Measurements from ENCODE around the gene IREB2.

GRCh38 chr15:78507831-78508160 is 69.8 kb downstream of the IREB2 start:
- peak in 1 of 5 experiments; percentile 1 for TF ChIP-seq CTCF (IDR thresholded peaks at IDR 0.05)
- no peak for TF ChIP-seq POLR2A (IDR thresholded peaks at IDR 0.05)
- no peak for TF ChIP-seq POLR2AphosphoS5 (IDR thresholded peaks at IDR 0.05)
- TF ChIP-seq EP300 (IDR thresholded peaks at IDR 0.05; ENCODE audit: low read depth): no peak
